ENCODE measurements around the gene TECTA.
A peak's percentile ranks its signal among the peaks of the same experiment; 100 is the strongest.

TECTA gene

DNA sequence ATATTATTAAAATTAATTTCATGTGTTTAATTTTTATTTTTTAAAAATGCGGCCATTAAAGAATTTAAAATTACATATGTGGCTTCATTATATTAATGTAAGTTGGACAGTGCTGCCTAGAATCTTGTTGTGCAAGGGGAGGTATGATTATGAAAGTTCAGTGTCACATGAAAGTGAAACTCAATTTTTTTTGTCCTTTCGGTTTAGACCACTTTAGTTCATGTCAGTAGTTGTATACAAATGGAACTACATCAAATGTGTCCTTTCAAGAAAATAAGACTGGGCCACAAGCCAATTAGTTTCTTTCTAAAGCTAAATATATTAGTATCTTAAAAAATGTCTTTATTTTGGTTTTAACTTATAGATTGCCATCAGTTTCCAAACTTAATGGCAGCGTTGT, 41.4 kb upstream of the TECTA start:
- H3F3A ChIP-seq (ENCODE audit: insufficient read depth, low read length) = peaks cover 17% of the 10 kb centered on the region
- DNase-seq = peak; percentile 89
- no peaks in the 10 kb centered on the region for H3K9me2 ChIP-seq (replicated peaks; ENCODE audit: insufficient read depth, low read length)
- TF ChIP-seq EZH2phosphoT487 (IDR thresholded peaks at IDR 0.05; ENCODE audit: low read length) (no peak), EZH2 (optimal IDR thresholded peaks at IDR 0.05; ENCODE audit: low read depth, low read length) (no peak)
- TF ChIP-seq, protein P1, sequence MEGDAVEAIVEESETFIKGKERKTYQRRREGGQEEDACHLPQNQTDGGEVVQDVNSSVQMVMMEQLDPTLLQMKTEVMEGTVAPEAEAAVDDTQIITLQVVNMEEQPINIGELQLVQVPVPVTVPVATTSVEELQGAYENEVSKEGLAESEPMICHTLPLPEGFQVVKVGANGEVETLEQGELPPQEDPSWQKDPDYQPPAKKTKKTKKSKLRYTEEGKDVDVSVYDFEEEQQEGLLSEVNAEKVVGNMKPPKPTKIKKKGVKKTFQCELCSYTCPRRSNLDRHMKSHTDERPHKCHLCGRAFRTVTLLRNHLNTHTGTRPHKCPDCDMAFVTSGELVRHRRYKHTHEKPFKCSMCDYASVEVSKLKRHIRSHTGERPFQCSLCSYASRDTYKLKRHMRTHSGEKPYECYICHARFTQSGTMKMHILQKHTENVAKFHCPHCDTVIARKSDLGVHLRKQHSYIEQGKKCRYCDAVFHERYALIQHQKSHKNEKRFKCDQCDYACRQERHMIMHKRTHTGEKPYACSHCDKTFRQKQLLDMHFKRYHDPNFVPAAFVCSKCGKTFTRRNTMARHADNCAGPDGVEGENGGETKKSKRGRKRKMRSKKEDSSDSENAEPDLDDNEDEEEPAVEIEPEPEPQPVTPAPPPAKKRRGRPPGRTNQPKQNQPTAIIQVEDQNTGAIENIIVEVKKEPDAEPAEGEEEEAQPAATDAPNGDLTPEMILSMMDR (IDR thresholded peaks at IDR 0.05; ENCODE audit: low read length) = no peak
- H3K9ac ChIP-seq (ENCODE audit: low read length) = no peak overlapping the region
- peaks cover 22% of the 10 kb centered on the region for H3K4me1 ChIP-seq (ENCODE audit: low read length)
- H3K27me3 ChIP-seq (replicated peaks; ENCODE audit: insufficient read depth, low read length) = no peaks in the 10 kb centered on the region
- H3K9me3 ChIP-seq (replicated peaks; ENCODE audit: insufficient read depth, low read length) = no peaks in the 10 kb centered on the region
- no peaks in the 10 kb centered on the region for H4K20me1 ChIP-seq (ENCODE audit: insufficient read depth, low read length)
- H3K27ac ChIP-seq (ENCODE audit: low read length) = peak overlapping the region; percentile 59; the same call in 1 of the 2 replicates
- no peaks in the 10 kb centered on the region; the same call in 1 of the 2 replicates for H3K36me3 ChIP-seq (replicated peaks; ENCODE audit: insufficient read depth, low read length)
- H3K4me3 ChIP-seq (ENCODE audit: low read length) = peak overlapping the region; percentile 32; the same call in 1 of the 2 replicates
- no peak overlapping the region for H2AFZ ChIP-seq (ENCODE audit: low read length)
- H3K4me2 ChIP-seq (ENCODE audit: low read depth, low read length) = peak overlapping the region; percentile 66
- H3K79me2 ChIP-seq (ENCODE audit: low read length) = no peaks in the 10 kb centered on the region

- no peaks in the 10 kb centered on the region for H3K27me3 ChIP-seq (replicated peaks; ENCODE audit: insufficient read depth, low read length)
- no peak overlapping the region for H3K4me2 ChIP-seq (ENCODE audit: low read depth, low read length)
- no peak overlapping the region for H3K27ac ChIP-seq (ENCODE audit: low read length)
- no peak overlapping the region for H3K9ac ChIP-seq (ENCODE audit: low read length)
- H3K9me3 ChIP-seq (replicated peaks; ENCODE audit: insufficient read depth, low read length) = no peaks in the 10 kb centered on the region
- H2AFZ ChIP-seq (ENCODE audit: low read length) = no peak overlapping the region
- H3K4me3 ChIP-seq (ENCODE audit: low read length) = no peak overlapping the region
- no peak for DNase-seq
- peaks cover 30% of the 10 kb centered on the region for H3F3A ChIP-seq (ENCODE audit: insufficient read depth, low read length)
- no peaks in the 10 kb centered on the region; the same call in 1 of the 2 replicates for H3K36me3 ChIP-seq (replicated peaks; ENCODE audit: insufficient read depth, low read length)
- TF ChIP-seq EZH2 (optimal IDR thresholded peaks at IDR 0.05; ENCODE audit: low read depth, low read length) (no peak), EZH2phosphoT487 (IDR thresholded peaks at IDR 0.05; ENCODE audit: low read length) (no peak)
- TF ChIP-seq, protein P1 (IDR thresholded peaks at IDR 0.05; ENCODE audit: low read length) = peak; percentile 34
- H3K9me2 ChIP-seq (replicated peaks; ENCODE audit: insufficient read depth, low read length) = no peaks in the 10 kb centered on the region
- peaks cover 39% of the 10 kb centered on the region for H3K4me1 ChIP-seq (ENCODE audit: low read length)
- H4K20me1 ChIP-seq (ENCODE audit: insufficient read depth, low read length) = no peaks in the 10 kb centered on the region
- no peaks in the 10 kb centered on the region for H3K79me2 ChIP-seq (ENCODE audit: low read length)
Measured at GRCh38 chr11:121063728-121064127, 37.3 kb upstream of the TECTA start.

DNA sequence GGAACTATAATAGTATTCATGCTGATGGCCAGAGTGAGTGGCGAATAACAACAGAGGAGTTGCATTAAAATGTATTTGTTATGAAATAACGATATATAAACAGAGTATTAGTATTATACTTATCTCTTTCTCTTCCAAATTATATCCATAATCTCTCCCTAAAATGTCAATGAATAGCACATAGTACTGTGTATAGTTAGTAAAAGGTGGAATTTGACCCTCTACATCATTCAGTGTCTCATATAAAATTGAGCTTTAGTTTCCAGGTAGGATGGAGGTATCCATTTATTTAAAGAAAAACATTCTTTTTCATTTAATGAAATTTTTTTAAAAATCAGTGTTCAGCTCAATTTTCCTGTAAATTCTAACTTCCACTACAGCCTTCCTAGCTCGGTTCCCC, 34.4 kb upstream of the TECTA start:
- Histone ChIP-seq H2AFZ (ENCODE audit: low read length) (no peak overlapping the region), H3K9ac (ENCODE audit: low read length) (no peak overlapping the region), H3F3A (ENCODE audit: insufficient read depth, low read length) (peaks cover 14% of the 10 kb centered on the region), H3K9me2 (replicated peaks; ENCODE audit: insufficient read depth, low read length) (no peaks in the 10 kb centered on the region), H3K4me3 (ENCODE audit: low read length) (no peak overlapping the region), H3K4me1 (ENCODE audit: low read length) (peaks cover 37% of the 10 kb centered on the region), H3K27me3 (replicated peaks; ENCODE audit: insufficient read depth, low read length) (no peaks in the 10 kb centered on the region), H3K9me3 (replicated peaks; ENCODE audit: insufficient read depth, low read length) (no peaks in the 10 kb centered on the region), H3K36me3 (replicated peaks; ENCODE audit: insufficient read depth, low read length) (no peaks in the 10 kb centered on the region; the same call in 1 of the 2 replicates), H3K27ac (ENCODE audit: low read length) (no peak overlapping the region), H4K20me1 (ENCODE audit: insufficient read depth, low read length) (no peaks in the 10 kb centered on the region), H3K79me2 (ENCODE audit: low read length) (no peaks in the 10 kb centered on the region), H3K4me2 (ENCODE audit: low read depth, low read length) (no peak overlapping the region)
- DNase-seq = no peak
- TF ChIP-seq, protein P1 (IDR thresholded peaks at IDR 0.05; ENCODE audit: low read length) = no peak
- TF ChIP-seq EZH2phosphoT487 (IDR thresholded peaks at IDR 0.05; ENCODE audit: low read length) = no peak
- no peak for TF ChIP-seq EZH2 (optimal IDR thresholded peaks at IDR 0.05; ENCODE audit: low read depth, low read length)

Measured in MM.1S (cell line).